H9 (cell line): ENCODE data around the gene C12orf57. TPM values are rescaled to one million over a fixed set of nuclear protein-coding genes. Genes with fewer than 3 reads are reported as not detected.
A peak's percentile ranks its signal among the peaks of the same experiment; 100 is the strongest.

Source experiments
- DNase-seq: peaks from one replicate; pipeline ENCODE4 v3.0.0-alpha.2; 2017
- H2AFZ ChIP-seq: one replicate; pipeline ENCODE4 v1.6.1; 2013; ENCODE audit warnings: mild to moderate bottlenecking, low read length, control low read depth, moderate library complexity
- H2AK5ac ChIP-seq: 2 replicates; pipeline ENCODE4 v1.6.1; 2013; ENCODE audit warnings: low read length, control low read depth, mixed read lengths; ENCODE audit not compliant: insufficient read length
- H2BK120ac ChIP-seq: one replicate; pipeline ENCODE4 v1.6.1; 2013; ENCODE audit warnings: low read depth, mild to moderate bottlenecking, low read length, control low read depth, inconsistent platforms; ENCODE audit not compliant: poor library complexity, severe bottlenecking
- H2BK12ac ChIP-seq: 2 replicates; pipeline ENCODE4 v1.6.1; 2013; ENCODE audit warnings: low read length, control low read depth, mixed read lengths, low read depth; ENCODE audit not compliant: insufficient read length
- H2BK15ac ChIP-seq: 2 replicates; pipeline ENCODE4 v1.6.1; 2013; ENCODE audit warnings: low read depth, low read length, control low read depth
- H2BK20ac ChIP-seq: one replicate; pipeline ENCODE4 v1.6.1; 2013; ENCODE audit warnings: low read depth, mild to moderate bottlenecking, low read length, control low read depth, inconsistent platforms; ENCODE audit not compliant: poor library complexity, severe bottlenecking
- H2BK5ac ChIP-seq: 2 replicates; pipeline ENCODE4 v1.6.1; 2013; ENCODE audit warnings: low read length, control low read depth, mixed read lengths; ENCODE audit not compliant: insufficient read length
- H3K14ac ChIP-seq: 2 replicates; pipeline ENCODE4 v1.6.1; 2013; ENCODE audit warnings: low read length, control low read depth; ENCODE audit not compliant: insufficient read depth
- H3K18ac ChIP-seq: 2 replicates; pipeline ENCODE4 v1.6.1; 2013; ENCODE audit warnings: low read depth, mild to moderate bottlenecking, mixed read lengths, low read length, control low read depth; ENCODE audit not compliant: insufficient read length
- H3K23ac ChIP-seq: 2 replicates; pipeline ENCODE4 v1.6.1; 2013; ENCODE audit warnings: low read length, control low read depth, mixed read lengths, low read depth; ENCODE audit not compliant: insufficient read length
- H3K23me2 ChIP-seq: 2 replicates; pipeline ENCODE4 v1.6.1; 2013; ENCODE audit warnings: low read depth, mild to moderate bottlenecking, mixed read lengths, low read length, control low read depth; ENCODE audit not compliant: insufficient read length, poor library complexity, severe bottlenecking
- H3K27ac ChIP-seq: 2 replicates; pipeline ENCODE4 v1.5.1; 2013; ENCODE audit warnings: low read length, control low read depth, mixed read lengths, low read depth; ENCODE audit not compliant: insufficient read length
- H3K27me3 ChIP-seq: 2 replicates; pipeline ENCODE4 v1.6.1; 2013; ENCODE audit warnings: low read length, control low read depth, inconsistent platforms; ENCODE audit not compliant: insufficient read depth
- H3K4ac ChIP-seq: 2 replicates; pipeline ENCODE4 v1.6.1; 2013; ENCODE audit warnings: low read depth, mild to moderate bottlenecking, control low read depth, inconsistent platforms, low read length, moderate library complexity
- H3K4me1 ChIP-seq: 2 replicates; pipeline ENCODE4 v1.6.1; 2013; ENCODE audit warnings: low read length, control low read depth, inconsistent platforms; ENCODE audit not compliant: insufficient read depth
- H3K4me2 ChIP-seq: 2 replicates; pipeline ENCODE4 v1.6.1; 2013; ENCODE audit warnings: low read length, control low read depth, mixed read lengths; ENCODE audit not compliant: insufficient read length, insufficient read depth
- H3K56ac ChIP-seq: 2 replicates; pipeline ENCODE4 v1.6.1; 2013; ENCODE audit warnings: low read depth, mild to moderate bottlenecking, mixed read lengths, low read length, control low read depth; ENCODE audit not compliant: insufficient read length
- H3K79me1 ChIP-seq: 2 replicates; pipeline ENCODE4 v1.6.1; 2013; ENCODE audit warnings: low read depth, mild to moderate bottlenecking, moderate library complexity, low read length, control low read depth, inconsistent platforms; ENCODE audit not compliant: insufficient read depth, poor library complexity, severe bottlenecking
- H3K79me2 ChIP-seq: 2 replicates; pipeline ENCODE4 v1.6.1; 2013; ENCODE audit warnings: low read length, control low read depth, inconsistent platforms; ENCODE audit not compliant: insufficient read depth
- H3K9ac ChIP-seq: 2 replicates; pipeline ENCODE4 v1.6.1; 2013; ENCODE audit warnings: low read length, control low read depth, mixed read lengths; ENCODE audit not compliant: insufficient read length; ENCODE audit errors: extremely low read depth
- H3K9me3 ChIP-seq: one replicate; pipeline ENCODE4 v1.6.1; 2013; ENCODE audit warnings: low read depth, low read length, inconsistent platforms; ENCODE audit not compliant: control insufficient read depth
- H3T11ph ChIP-seq: one replicate; pipeline ENCODE4 v1.6.1; 2013; ENCODE audit warnings: mild to moderate bottlenecking, low read length, control low read depth, inconsistent platforms
- H4K20me1 ChIP-seq: one replicate; pipeline ENCODE4 v1.6.1; 2013; ENCODE audit not compliant: control insufficient read depth, insufficient read length, insufficient read depth
- H4K5ac ChIP-seq: 2 replicates; pipeline ENCODE4 v1.6.1; 2013; ENCODE audit warnings: low read depth, mild to moderate bottlenecking, mixed read lengths, low read length, control low read depth; ENCODE audit not compliant: insufficient read length
- H4K8ac ChIP-seq: replicated peaks from 2 replicates; pipeline ENCODE4 v1.6.1; 2013; ENCODE audit warnings: low read length, control low read depth, mixed read lengths, low read depth; ENCODE audit not compliant: insufficient read length
- H4K91ac ChIP-seq: 2 replicates; pipeline ENCODE4 v1.6.1; 2013; ENCODE audit warnings: low read depth, mild to moderate bottlenecking, moderate library complexity, mixed read lengths, low read length, control low read depth; ENCODE audit not compliant: insufficient read length
- H3K27ac Mint-ChIP-seq, 3 experiments: 2 replicates in 2 of 3; 3 replicates in 1 of 3; pipeline ENCODE4 v1.8.0; 2020 to 2021; ENCODE audit warnings: mixed read lengths in 3 of 3, mild to moderate bottlenecking in 1 of 3, moderate library complexity in 1 of 3
- H3K27me3 Mint-ChIP-seq: 2 replicates; pipeline ENCODE4 v1.8.0; 2021; ENCODE audit warnings: low read depth, mild to moderate bottlenecking, moderate library complexity, mixed read lengths
- H3K36me3 Mint-ChIP-seq, 3 experiments: 2 replicates in 2 of 3; 3 replicates in 1 of 3; pipeline ENCODE4 v1.8.0; 2020 to 2021; ENCODE audit warnings: low read depth in 3 of 3, mixed read lengths in 3 of 3; ENCODE audit not compliant: insufficient read depth in 1 of 3
- H3K4me1 Mint-ChIP-seq, 2 experiments: 2 replicates each; pipeline ENCODE4 v1.8.0; 2020; ENCODE audit warnings: mixed read lengths in 2 of 2
- H3K4me3 Mint-ChIP-seq, 2 experiments: 2 replicates in 1 of 2; 3 replicates in 1 of 2; pipeline ENCODE4 v1.8.0; 2020 to 2021; ENCODE audit warnings: mild to moderate bottlenecking in 2 of 2, mixed read lengths in 2 of 2, moderate library complexity in 1 of 2
- H3K9me3 Mint-ChIP-seq, 2 experiments: 2 replicates in 1 of 2; 3 replicates in 1 of 2; pipeline ENCODE4 v1.8.0; 2020; ENCODE audit warnings: mild to moderate bottlenecking in 2 of 2, mixed read lengths in 2 of 2, moderate library complexity in 1 of 2
- WGBS: extraction: QIAGEN DNeasy Blood & Tissue Kit; methylation state at CpG from one replicate; pipeline ENCODE4 v1.1.7; 2013; ENCODE audit warnings: missing lambda C conversion rate, low lambda C conversion rate, mixed read lengths; ENCODE audit not compliant: insufficient read length; ENCODE audit errors: extremely low coverage; 5-methylcytosine and 5-hydroxymethylcytosine counted together
- total RNA-seq: library from RNA; stranded (reverse); gene quantifications from 2 replicates; pipeline ENCODE4 v1.2.1, GENCODE V29; 2021
- TF ChIP-seq, protein P1 (sequence below): fragments of 200-600 bp; sonication (generic); conservative IDR thresholded peaks from 3 replicates; pipeline ENCODE4 v1.8.0; 2021; ENCODE audit warnings: antibody characterized with exemption, mild to moderate bottlenecking

C12orf57 gene
- total RNA-seq, 1 experiment from 2014 or later, result 195 TPM

GRCh38 chr12:6914947-6915788 lies 28.7 kb upstream of the C12orf57 start:
- H3T11ph ChIP-seq, result no peak overlapping the region
- H3K56ac ChIP-seq, result no peak overlapping the region
- H2BK5ac ChIP-seq, result no peak overlapping the region
- H2BK15ac ChIP-seq, result no peak overlapping the region
- H4K20me1 ChIP-seq, result no peaks in the 10 kb centered on the region
- no peak overlapping the region for H3K27ac ChIP-seq
- H3K36me3 Mint-ChIP-seq, result peaks cover 26 to 41% (median 41%) of the 10 kb centered on the region in 3 experiments
- H3K27me3 ChIP-seq, result no peaks in the 10 kb centered on the region
- H3K9me3 ChIP-seq, result no peaks in the 10 kb centered on the region
- H3K9me3 Mint-ChIP-seq, result no peaks in the 10 kb centered on the region
- no peak overlapping the region for H4K5ac ChIP-seq
- no CpG with 5 or more reads among the region's 29 CpGs for WGBS
- no peak overlapping the region for H2AFZ ChIP-seq
- H3K9ac ChIP-seq, result peak overlapping the region; percentile 9
- H2AK5ac ChIP-seq, result no peak overlapping the region
- H3K4me1 Mint-ChIP-seq, result peaks cover 29 to 47% of the 10 kb centered on the region in 2 experiments
- peak overlapping the region; percentile 92 to 94 for H3K4me3 Mint-ChIP-seq
- no peak overlapping the region for H2BK12ac ChIP-seq
- no peak overlapping the region for H3K23ac ChIP-seq
- H4K8ac ChIP-seq, result no peak overlapping the region
- H3K79me1 ChIP-seq, result peaks cover 6% of the 10 kb centered on the region
- H3K4me1 ChIP-seq, result no peaks in the 10 kb centered on the region; the same call in 1 of the 2 replicates
- peak overlapping the region; percentile 70 for H3K4me2 ChIP-seq
- no peak overlapping the region for H2BK20ac ChIP-seq
- no peaks in the 10 kb centered on the region for H3K79me2 ChIP-seq
- H3K23me2 ChIP-seq, result peaks cover 16% of the 10 kb centered on the region
- H3K4ac ChIP-seq, result no peak overlapping the region
- H3K27ac Mint-ChIP-seq, result peak overlapping the region; percentile 71 to 96 (median 94)
- H3K18ac ChIP-seq, result no peak overlapping the region
- H2BK120ac ChIP-seq, result no peak overlapping the region
- H4K91ac ChIP-seq, result no peak overlapping the region
- H3K27me3 Mint-ChIP-seq, result peaks cover 17% of the 10 kb centered on the region
- TF ChIP-seq, protein P1, sequence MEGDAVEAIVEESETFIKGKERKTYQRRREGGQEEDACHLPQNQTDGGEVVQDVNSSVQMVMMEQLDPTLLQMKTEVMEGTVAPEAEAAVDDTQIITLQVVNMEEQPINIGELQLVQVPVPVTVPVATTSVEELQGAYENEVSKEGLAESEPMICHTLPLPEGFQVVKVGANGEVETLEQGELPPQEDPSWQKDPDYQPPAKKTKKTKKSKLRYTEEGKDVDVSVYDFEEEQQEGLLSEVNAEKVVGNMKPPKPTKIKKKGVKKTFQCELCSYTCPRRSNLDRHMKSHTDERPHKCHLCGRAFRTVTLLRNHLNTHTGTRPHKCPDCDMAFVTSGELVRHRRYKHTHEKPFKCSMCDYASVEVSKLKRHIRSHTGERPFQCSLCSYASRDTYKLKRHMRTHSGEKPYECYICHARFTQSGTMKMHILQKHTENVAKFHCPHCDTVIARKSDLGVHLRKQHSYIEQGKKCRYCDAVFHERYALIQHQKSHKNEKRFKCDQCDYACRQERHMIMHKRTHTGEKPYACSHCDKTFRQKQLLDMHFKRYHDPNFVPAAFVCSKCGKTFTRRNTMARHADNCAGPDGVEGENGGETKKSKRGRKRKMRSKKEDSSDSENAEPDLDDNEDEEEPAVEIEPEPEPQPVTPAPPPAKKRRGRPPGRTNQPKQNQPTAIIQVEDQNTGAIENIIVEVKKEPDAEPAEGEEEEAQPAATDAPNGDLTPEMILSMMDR, result no peak
- DNase-seq, result peak; percentile 86
- no peak overlapping the region for H3K14ac ChIP-seq
